SK-N-SH (cell line): ENCODE data around the gene DDX46.

Source experiments
- CTCF ChIP-seq: fragments of 200-600 bp; sonication (generic); IDR thresholded peaks from 2 replicates; pipeline ENCODE4 v1.6.1; 2017; ENCODE audit warnings: antibody characterized with exemption, mild to moderate bottlenecking, moderate library complexity
- EP300 ChIP-seq, 2 experiments: IDR thresholded peaks; 2 replicates each; pipeline versions ENCODE4 v1.4.0 to v1.6.1; 2012; ENCODE audit warnings: borderline replicate concordance in 1 of 2, low read depth in 1 of 2, low read length in 1 of 2
- FOXM1 ChIP-seq: IDR thresholded peaks from 2 replicates; pipeline ENCODE4 v1.4.0; 2012; ENCODE audit warnings: low read depth, mild to moderate bottlenecking
- NRF1 ChIP-seq: IDR thresholded peaks from 2 replicates; pipeline ENCODE4 v1.6.1; 2012; ENCODE audit warnings: low read depth, mild to moderate bottlenecking, low read length
- PBX3 ChIP-seq: IDR thresholded peaks from 2 replicates; pipeline ENCODE4; 2012
- POLR2AphosphoS5 ChIP-seq: IDR thresholded peaks from 2 replicates; pipeline ENCODE4 v1.6.1; 2012; ENCODE audit warnings: low read depth, low read length
- TAF1 ChIP-seq: IDR thresholded peaks from 2 replicates; pipeline ENCODE4 v1.6.1; 2012; ENCODE audit warnings: low read depth, mild to moderate bottlenecking, low read length, moderate library complexity, borderline replicate concordance

- TF ChIP-seq EP300 (IDR thresholded peaks at IDR 0.05; ENCODE audit: borderline replicate concordance in 1 of 2, low read depth in 1 of 2, low read length in 1 of 2) (no peak), CTCF (no peak), PBX3 (no peak), NRF1 (no peak), FOXM1 (no peak), TAF1 (no peak), POLR2AphosphoS5 (no peak)
These were observed 25.8 kb upstream of the DDX46 start for GRCh38 chr5:134732819-134733218.
